WTC11 (cell line): ENCODE measurements around the gene DLX6. TPM values are rescaled to one million over a fixed set of nuclear protein-coding genes. Genes with fewer than 3 reads are reported as not detected.

ENCODE experiments used
- ATAC-seq: fragments of 200-7000 bp; cut with Tn5 transposase; 2 replicates; pipeline ENCODE4 v1.10.0; 2021; ENCODE audit warnings: mild to moderate bottlenecking, moderate library complexity
- CTCF ChIA-PET: fragments of 300-600 bp; sonication (Branson Sonifier 250); formaldehyde crosslinking; loops from one replicate; lab custom pipeline; 2021; ENCODE audit warnings: antibody characterized with exemption; lab: Charles Lee
- POLR2A ChIA-PET: fragments of 350-600 bp; sonication (Branson Sonifier 250); formaldehyde crosslinking; loops from one replicate; lab custom pipeline; 2021; ENCODE audit warnings: antibody characterized with exemption; lab: Charles Lee
- DNase-seq: peaks from one replicate; pipeline ENCODE4 v3.0.0; 2021; ENCODE audit warnings: low spot score
- H3K27ac Mint-ChIP-seq: 2 replicates; pipeline ENCODE4 v1.8.0; 2021; ENCODE audit warnings: mixed read lengths
- H3K27me3 Mint-ChIP-seq: 2 replicates; pipeline ENCODE4 v1.8.0; 2021; ENCODE audit warnings: low read depth, mild to moderate bottlenecking, moderate library complexity, mixed read lengths
- H3K36me3 Mint-ChIP-seq: 2 replicates; pipeline ENCODE4 v1.8.0; 2021; ENCODE audit warnings: mixed read lengths
- H3K4me1 Mint-ChIP-seq: 2 replicates; pipeline ENCODE4 v1.8.0; 2022; ENCODE audit warnings: mixed read lengths
- H3K4me3 Mint-ChIP-seq: 2 replicates; pipeline ENCODE4 v1.8.0; 2021; ENCODE audit warnings: mild to moderate bottlenecking, moderate library complexity, mixed read lengths
- H3K9me3 Mint-ChIP-seq: 2 replicates; pipeline ENCODE4 v1.8.0; 2021; ENCODE audit warnings: mixed read lengths
- ATF1 ChIP-seq: sonication (generic); formaldehyde crosslinking; IDR thresholded peaks from 2 replicates; pipeline ENCODE4 v1.8.1; 2023; ENCODE audit warnings: mild to moderate bottlenecking, moderate library complexity, missing genetic modification reagents
- CBFB ChIP-seq: sonication (generic); formaldehyde crosslinking; IDR thresholded peaks from 2 replicates; pipeline ENCODE4 v1.8.1; 2022; ENCODE audit warnings: mild to moderate bottlenecking, low read depth, missing genetic modification reagents
- ETV6 ChIP-seq: sonication (generic); formaldehyde crosslinking; IDR thresholded peaks from 2 replicates; pipeline ENCODE4 v1.8.1; 2022; ENCODE audit warnings: mild to moderate bottlenecking, missing genetic modification reagents
- GRHL2 ChIP-seq: fragments of 250-450 bp; sonication (Bioruptor Pico); IDR thresholded peaks from 2 replicates; pipeline ENCODE4 v1.8.0; 2022; ENCODE audit warnings: mild to moderate bottlenecking, moderate library complexity; ENCODE audit not compliant: insufficient replicate concordance, severe bottlenecking
- GTF2I ChIP-seq: fragments of 250-450 bp; sonication (Bioruptor Pico); conservative IDR thresholded peaks from 2 replicates; pipeline ENCODE4 v1.4.0; 2021; ENCODE audit warnings: mild to moderate bottlenecking
- IRF2 ChIP-seq: sonication (generic); formaldehyde crosslinking; IDR thresholded peaks from 2 replicates; pipeline ENCODE4 v1.8.0; 2022; ENCODE audit warnings: low read depth, missing genetic modification reagents, borderline replicate concordance
- JUN ChIP-seq: sonication (generic); formaldehyde crosslinking; IDR thresholded peaks from 2 replicates; pipeline ENCODE4 v1.8.0; 2023; ENCODE audit warnings: mild to moderate bottlenecking, missing genetic modification reagents
- MXD4 ChIP-seq: fragments of 250-450 bp; sonication (Bioruptor Pico); IDR thresholded peaks from 2 replicates; pipeline ENCODE4 v1.8.0; 2021; ENCODE audit warnings: mild to moderate bottlenecking, moderate library complexity, borderline replicate concordance
- NR3C1 ChIP-seq: sonication (generic); formaldehyde crosslinking; conservative IDR thresholded peaks from 2 replicates; pipeline ENCODE4 v1.8.1; 2023; ENCODE audit warnings: low read depth, mild to moderate bottlenecking, missing genetic modification reagents
- SP1 ChIP-seq: sonication (generic); formaldehyde crosslinking; conservative IDR thresholded peaks from 2 replicates; pipeline ENCODE4 v1.8.1; 2022; ENCODE audit warnings: missing genetic modification reagents
- TP53 ChIP-seq: sonication (generic); formaldehyde crosslinking; IDR thresholded peaks from 2 replicates; pipeline ENCODE4 v1.8.1; 2023; ENCODE audit warnings: mild to moderate bottlenecking, missing genetic modification reagents
- total RNA-seq: library from RNA; stranded (reverse); gene quantifications from 3 replicates; pipeline ENCODE4 v1.2.3, GENCODE V29; 2021
- TF ChIP-seq, protein P1 (sequence below): sonication (generic); formaldehyde crosslinking; IDR thresholded peaks from 2 replicates; pipeline ENCODE4 v1.8.1; 2023; ENCODE audit warnings: mild to moderate bottlenecking, missing genetic modification reagents, moderate library complexity
- TF ChIP-seq, protein P2 (sequence below): sonication (generic); formaldehyde crosslinking; IDR thresholded peaks from 2 replicates; pipeline ENCODE4 v1.8.0; 2022; ENCODE audit warnings: missing genetic modification reagents
- TF ChIP-seq, protein P3 (sequence below): sonication (generic); formaldehyde crosslinking; IDR thresholded peaks from 2 replicates; pipeline ENCODE4 v1.8.0; 2022; ENCODE audit warnings: mild to moderate bottlenecking, missing genetic modification reagents
- TF ChIP-seq, protein P4 (sequence below): sonication (generic); formaldehyde crosslinking; IDR thresholded peaks from 2 replicates; pipeline ENCODE4 v1.8.1; 2022; ENCODE audit warnings: low read depth, missing genetic modification reagents, borderline replicate concordance
- TF ChIP-seq, protein P5 (sequence below): sonication (generic); formaldehyde crosslinking; conservative IDR thresholded peaks from 2 replicates; pipeline ENCODE4 v1.8.1; 2023; ENCODE audit warnings: mild to moderate bottlenecking, low read depth, missing genetic modification reagents, moderate library complexity
- TF ChIP-seq, protein P6 (sequence below): sonication (generic); formaldehyde crosslinking; IDR thresholded peaks from 2 replicates; pipeline ENCODE4 v1.8.0; 2023; ENCODE audit warnings: mild to moderate bottlenecking, missing genetic modification reagents

DLX6 gene
- total RNA-seq, 1 experiment from 2014 or later, result 0.09 TPM

DNA sequence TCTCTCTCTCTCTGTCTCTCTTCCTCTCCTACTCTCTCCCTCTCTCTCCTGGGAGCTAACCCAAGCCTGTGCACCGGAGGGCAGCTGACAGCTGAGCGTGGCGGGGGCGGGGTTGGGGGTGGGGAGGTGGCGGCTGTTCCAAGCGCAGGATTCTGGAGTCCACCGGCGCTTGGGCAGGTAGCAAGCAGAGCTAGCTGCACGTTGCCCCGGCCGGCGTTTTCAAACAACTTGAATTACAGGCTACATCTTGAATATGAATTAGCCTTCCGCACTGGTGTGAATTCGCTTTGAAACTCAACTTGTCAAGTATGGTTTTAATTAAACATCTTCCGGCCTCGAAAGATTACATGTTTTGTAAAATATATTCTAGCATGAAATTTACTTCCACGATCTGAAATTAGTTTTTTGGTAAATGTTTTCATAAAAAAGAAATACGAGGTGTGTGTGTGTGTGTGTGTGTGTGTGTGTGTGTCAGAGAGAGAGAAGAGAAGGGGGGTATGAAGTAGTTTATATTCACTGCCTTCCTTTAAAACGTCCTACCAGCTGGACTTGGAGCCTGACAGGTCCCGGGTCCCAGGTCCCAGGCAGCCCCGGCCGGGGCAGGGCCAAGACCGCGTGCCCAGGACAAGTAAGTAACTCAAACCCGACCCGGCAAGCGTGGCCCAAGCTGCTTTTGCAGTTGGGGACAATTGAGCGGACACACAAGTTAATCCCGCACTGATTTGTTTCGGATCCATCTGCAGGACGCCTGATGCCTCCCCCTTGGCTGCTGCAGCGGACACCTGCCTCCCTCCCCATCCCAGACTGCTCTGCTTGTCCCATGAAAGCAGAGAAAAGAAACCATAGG, 9.0 kb upstream of the DLX6 start:
- CTCF ChIA-PET, result interaction anchor here (1.0 to 2.3 kb wide), 6 partner anchors 10 to 70 kb away, joined by 3 to 11 read pairs (median 6); no protein-coding TSS in a partner anchor
- H3K27me3 Mint-ChIP-seq, result peaks cover 100% of the 10 kb centered on the region
- no peaks in the 10 kb centered on the region for H3K9me3 Mint-ChIP-seq
- no peak overlapping the region for H3K27ac Mint-ChIP-seq
- TF ChIP-seq, protein P1, sequence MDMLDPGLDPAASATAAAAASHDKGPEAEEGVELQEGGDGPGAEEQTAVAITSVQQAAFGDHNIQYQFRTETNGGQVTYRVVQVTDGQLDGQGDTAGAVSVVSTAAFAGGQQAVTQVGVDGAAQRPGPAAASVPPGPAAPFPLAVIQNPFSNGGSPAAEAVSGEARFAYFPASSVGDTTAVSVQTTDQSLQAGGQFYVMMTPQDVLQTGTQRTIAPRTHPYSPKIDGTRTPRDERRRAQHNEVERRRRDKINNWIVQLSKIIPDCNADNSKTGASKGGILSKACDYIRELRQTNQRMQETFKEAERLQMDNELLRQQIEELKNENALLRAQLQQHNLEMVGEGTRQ (CRISPR knock-in tag), result no peak
- TF ChIP-seq, protein P2, sequence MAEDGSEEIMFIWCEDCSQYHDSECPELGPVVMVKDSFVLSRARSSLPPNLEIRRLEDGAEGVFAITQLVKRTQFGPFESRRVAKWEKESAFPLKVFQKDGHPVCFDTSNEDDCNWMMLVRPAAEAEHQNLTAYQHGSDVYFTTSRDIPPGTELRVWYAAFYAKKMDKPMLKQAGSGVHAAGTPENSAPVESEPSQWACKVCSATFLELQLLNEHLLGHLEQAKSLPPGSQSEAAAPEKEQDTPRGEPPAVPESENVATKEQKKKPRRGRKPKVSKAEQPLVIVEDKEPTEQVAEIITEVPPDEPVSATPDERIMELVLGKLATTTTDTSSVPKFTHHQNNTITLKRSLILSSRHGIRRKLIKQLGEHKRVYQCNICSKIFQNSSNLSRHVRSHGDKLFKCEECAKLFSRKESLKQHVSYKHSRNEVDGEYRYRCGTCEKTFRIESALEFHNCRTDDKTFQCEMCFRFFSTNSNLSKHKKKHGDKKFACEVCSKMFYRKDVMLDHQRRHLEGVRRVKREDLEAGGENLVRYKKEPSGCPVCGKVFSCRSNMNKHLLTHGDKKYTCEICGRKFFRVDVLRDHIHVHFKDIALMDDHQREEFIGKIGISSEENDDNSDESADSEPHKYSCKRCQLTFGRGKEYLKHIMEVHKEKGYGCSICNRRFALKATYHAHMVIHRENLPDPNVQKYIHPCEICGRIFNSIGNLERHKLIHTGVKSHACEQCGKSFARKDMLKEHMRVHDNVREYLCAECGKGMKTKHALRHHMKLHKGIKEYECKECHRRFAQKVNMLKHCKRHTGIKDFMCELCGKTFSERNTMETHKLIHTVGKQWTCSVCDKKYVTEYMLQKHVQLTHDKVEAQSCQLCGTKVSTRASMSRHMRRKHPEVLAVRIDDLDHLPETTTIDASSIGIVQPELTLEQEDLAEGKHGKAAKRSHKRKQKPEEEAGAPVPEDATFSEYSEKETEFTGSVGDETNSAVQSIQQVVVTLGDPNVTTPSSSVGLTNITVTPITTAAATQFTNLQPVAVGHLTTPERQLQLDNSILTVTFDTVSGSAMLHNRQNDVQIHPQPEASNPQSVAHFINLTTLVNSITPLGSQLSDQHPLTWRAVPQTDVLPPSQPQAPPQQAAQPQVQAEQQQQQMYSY (CRISPR knock-in tag), result peak; percentile 77
- TF ChIP-seq NR3C1, result no peak
- TF ChIP-seq, protein P3, sequence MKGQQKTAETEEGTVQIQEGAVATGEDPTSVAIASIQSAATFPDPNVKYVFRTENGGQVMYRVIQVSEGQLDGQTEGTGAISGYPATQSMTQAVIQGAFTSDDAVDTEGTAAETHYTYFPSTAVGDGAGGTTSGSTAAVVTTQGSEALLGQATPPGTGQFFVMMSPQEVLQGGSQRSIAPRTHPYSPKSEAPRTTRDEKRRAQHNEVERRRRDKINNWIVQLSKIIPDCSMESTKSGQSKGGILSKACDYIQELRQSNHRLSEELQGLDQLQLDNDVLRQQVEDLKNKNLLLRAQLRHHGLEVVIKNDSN, result no peak
- TF ChIP-seq, protein P4, sequence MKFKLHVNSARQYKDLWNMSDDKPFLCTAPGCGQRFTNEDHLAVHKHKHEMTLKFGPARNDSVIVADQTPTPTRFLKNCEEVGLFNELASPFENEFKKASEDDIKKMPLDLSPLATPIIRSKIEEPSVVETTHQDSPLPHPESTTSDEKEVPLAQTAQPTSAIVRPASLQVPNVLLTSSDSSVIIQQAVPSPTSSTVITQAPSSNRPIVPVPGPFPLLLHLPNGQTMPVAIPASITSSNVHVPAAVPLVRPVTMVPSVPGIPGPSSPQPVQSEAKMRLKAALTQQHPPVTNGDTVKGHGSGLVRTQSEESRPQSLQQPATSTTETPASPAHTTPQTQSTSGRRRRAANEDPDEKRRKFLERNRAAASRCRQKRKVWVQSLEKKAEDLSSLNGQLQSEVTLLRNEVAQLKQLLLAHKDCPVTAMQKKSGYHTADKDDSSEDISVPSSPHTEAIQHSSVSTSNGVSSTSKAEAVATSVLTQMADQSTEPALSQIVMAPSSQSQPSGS (CRISPR knock-in tag), result no peak
- no peak for TF ChIP-seq JUN
- TF ChIP-seq, protein P5, sequence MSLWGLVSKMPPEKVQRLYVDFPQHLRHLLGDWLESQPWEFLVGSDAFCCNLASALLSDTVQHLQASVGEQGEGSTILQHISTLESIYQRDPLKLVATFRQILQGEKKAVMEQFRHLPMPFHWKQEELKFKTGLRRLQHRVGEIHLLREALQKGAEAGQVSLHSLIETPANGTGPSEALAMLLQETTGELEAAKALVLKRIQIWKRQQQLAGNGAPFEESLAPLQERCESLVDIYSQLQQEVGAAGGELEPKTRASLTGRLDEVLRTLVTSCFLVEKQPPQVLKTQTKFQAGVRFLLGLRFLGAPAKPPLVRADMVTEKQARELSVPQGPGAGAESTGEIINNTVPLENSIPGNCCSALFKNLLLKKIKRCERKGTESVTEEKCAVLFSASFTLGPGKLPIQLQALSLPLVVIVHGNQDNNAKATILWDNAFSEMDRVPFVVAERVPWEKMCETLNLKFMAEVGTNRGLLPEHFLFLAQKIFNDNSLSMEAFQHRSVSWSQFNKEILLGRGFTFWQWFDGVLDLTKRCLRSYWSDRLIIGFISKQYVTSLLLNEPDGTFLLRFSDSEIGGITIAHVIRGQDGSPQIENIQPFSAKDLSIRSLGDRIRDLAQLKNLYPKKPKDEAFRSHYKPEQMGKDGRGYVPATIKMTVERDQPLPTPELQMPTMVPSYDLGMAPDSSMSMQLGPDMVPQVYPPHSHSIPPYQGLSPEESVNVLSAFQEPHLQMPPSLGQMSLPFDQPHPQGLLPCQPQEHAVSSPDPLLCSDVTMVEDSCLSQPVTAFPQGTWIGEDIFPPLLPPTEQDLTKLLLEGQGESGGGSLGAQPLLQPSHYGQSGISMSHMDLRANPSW (CRISPR knock-in tag), result no peak
- TF ChIP-seq MXD4 (CRISPR knock-in tag), result no peak
- DNase-seq (no peak), ATAC-seq (peak; percentile 13)
- POLR2A ChIA-PET, result interaction anchor here (0.7 to 1.3 kb wide), 2 partner anchors 10 to 25 kb away, joined by 3 to 5 read pairs; no protein-coding TSS in a partner anchor
- H3K4me1 Mint-ChIP-seq, result peaks cover 72% of the 10 kb centered on the region
- peak overlapping the region; percentile 41 for H3K4me3 Mint-ChIP-seq
- no peaks in the 10 kb centered on the region for H3K36me3 Mint-ChIP-seq

DNA sequence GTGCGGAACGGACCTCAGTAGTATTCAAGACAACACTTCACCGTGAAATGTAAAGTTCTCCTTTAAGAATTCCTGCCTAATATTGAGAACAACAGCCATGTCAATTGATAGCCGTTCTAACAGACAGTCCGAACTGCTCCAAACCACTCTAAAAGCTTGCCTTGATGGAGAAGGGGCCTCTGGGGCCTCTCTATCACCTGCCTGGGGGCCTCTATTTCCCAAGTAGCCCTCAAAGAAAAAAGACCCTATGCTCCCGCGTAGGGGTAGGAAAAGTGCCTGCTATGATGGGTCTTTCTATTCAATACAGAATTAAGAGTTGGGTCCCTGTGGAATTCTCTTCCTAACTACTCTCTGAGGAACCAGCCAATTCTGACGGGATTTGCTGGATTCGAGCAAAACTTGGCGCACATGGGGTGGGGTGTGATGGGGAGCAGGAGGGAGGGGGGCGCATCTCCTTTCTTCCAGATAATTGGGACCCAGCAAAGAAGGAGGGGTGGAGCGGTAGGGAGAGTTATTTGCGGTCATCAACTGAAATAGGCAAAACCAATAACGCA, 8.3 kb upstream of the DLX6 start:
- no peak for DNase-seq
- peaks cover 100% of the 10 kb centered on the region for H3K27me3 Mint-ChIP-seq
- H3K4me1 Mint-ChIP-seq, result peaks cover 71% of the 10 kb centered on the region
- TF ChIP-seq GRHL2 (CRISPR knock-in tag) (no peak), ETV6 (CRISPR knock-in tag) (no peak), IRF2 (no peak), SP1 (CRISPR knock-in tag) (no peak), GTF2I (CRISPR knock-in tag) (no peak), ATF1 (CRISPR knock-in tag) (no peak), CBFB (CRISPR knock-in tag) (no peak), TP53 (no peak)
- TF ChIP-seq, protein P6, sequence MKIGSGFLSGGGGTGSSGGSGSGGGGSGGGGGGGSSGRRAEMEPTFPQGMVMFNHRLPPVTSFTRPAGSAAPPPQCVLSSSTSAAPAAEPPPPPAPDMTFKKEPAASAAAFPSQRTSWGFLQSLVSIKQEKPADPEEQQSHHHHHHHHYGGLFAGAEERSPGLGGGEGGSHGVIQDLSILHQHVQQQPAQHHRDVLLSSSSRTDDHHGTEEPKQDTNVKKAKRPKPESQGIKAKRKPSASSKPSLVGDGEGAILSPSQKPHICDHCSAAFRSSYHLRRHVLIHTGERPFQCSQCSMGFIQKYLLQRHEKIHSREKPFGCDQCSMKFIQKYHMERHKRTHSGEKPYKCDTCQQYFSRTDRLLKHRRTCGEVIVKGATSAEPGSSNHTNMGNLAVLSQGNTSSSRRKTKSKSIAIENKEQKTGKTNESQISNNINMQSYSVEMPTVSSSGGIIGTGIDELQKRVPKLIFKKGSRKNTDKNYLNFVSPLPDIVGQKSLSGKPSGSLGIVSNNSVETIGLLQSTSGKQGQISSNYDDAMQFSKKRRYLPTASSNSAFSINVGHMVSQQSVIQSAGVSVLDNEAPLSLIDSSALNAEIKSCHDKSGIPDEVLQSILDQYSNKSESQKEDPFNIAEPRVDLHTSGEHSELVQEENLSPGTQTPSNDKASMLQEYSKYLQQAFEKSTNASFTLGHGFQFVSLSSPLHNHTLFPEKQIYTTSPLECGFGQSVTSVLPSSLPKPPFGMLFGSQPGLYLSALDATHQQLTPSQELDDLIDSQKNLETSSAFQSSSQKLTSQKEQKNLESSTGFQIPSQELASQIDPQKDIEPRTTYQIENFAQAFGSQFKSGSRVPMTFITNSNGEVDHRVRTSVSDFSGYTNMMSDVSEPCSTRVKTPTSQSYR (CRISPR knock-in tag), result no peak
- TF ChIP-seq, all 79 proteins: peak for 0
- Mint-ChIP-seq H3K9me3 (no peaks in the 10 kb centered on the region), H3K36me3 (no peaks in the 10 kb centered on the region), H3K27ac (no peak overlapping the region), H3K4me3 (peak overlapping the region; percentile 41; the same call in 1 of the 2 replicates)
- ATAC-seq, result no peak
- ChIA-PET CTCF (interaction anchor here (2.2 to 2.3 kb wide), 2 partner anchors 9 to 30 kb away, joined by 8 to 11 read pairs; no protein-coding TSS in a partner anchor), POLR2A (no interaction called here)
